GM19468 (cell line): ENCODE measurements around the gene DPT.
"Not testable (repeated sequence)": the region's sequence is repeated elsewhere in the genome, so short reads cannot be mapped to it uniquely, and the experiment has no call there.

ENCODE experiments used
- ATAC-seq: cut with Tn5 transposase; IDR thresholded peaks from one replicate; pipeline ENCODE4 v1.9.1; 2021; ENCODE audit warnings: mild to moderate bottlenecking, moderate library complexity, moderate number of reproducible peaks; ENCODE audit not compliant: unreplicated experiment; ENCODE audit errors: extremely low read depth

DPT gene

DNA sequence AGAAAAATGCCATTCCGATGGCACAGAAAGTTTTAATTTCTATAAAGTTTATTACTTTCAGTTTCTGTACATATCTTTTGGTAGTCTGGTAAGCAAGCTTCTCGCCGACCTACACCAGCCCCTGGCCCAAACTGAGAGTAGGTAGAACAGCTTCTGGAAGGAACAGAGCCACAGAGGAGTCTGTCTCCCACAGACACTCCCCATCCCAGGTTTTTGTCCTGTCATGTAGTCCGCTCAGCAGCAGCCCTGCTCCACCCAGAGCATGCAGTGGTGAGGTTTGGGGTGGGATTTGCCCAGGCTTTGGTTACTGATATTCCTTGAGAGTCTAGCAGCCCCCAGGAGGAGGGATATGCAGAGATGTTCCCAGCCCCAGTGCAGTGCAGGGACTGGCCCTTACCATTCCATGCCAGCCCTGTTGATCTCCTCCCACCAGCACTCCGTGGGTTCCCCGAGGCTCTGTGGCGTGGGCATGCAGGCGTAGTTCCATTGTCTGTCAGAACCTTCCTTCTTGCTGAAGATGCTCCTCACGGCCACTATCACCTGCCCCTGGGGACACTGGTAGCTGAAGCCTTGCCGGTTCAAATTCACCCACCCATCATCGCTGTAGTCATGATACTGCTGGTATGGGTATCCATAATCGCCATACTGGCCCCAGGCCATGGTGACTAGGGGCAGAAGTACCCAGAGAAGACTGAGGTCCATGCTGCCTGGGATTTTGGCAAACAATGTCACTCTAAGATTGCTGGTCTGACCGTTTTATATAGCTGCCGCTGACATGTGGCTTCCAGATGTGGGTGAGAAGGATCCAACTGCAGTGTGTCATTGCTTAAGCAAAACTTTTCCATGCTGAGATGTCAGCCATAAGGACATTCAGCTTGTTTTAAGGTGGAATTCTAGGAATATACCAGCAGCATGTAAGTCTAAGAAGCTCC, at the start of gene DPT:
TSS of gene DPT (minus strand) at position 734 of the 932 bp plus-strand sequence. CDS start at position 702, 32 bp downstream.
- no peak for ATAC-seq

GRCh38 chr1:168775366-168775765, 46.4 kb upstream of the DPT start:
- no peak for ATAC-seq

GRCh38 chr1:168774241-168774640, 45.2 kb upstream of the DPT start:
- ATAC-seq: no peak

- no peak for ATAC-seq
Observed at GRCh38 chr1:168772428-168773060, 43.5 kb upstream of the DPT start.

DNA sequence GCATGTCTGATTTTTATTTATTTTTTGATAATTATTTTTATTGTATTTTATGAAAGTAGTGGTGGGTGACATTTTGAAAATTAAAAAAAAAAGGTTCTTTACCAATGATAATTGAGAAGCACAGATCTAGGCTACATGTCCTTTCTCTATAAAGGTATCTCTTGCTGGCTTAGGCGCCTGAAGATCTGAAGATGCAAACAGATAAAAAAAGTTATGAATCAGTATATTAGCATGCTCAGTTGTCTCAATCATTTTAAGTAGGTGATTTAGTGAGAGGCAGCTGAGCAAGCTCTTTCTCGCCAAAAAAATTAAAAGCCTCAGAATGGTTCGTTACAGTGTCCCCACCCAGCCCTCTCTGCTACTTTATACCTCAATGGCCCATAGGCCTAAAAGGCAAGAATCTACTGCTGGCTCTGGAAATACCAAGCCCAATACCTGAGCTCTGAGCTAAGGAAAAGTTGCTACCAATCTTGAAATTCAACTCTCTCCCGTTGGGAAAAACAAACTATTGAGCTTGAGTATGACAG, 42.2 kb upstream of the DPT start:
- ATAC-seq: no peak

GRCh38 chr1:168769893-168770292, 40.9 kb upstream of the DPT start:
- ATAC-seq: not testable (repeated sequence)

DNA sequence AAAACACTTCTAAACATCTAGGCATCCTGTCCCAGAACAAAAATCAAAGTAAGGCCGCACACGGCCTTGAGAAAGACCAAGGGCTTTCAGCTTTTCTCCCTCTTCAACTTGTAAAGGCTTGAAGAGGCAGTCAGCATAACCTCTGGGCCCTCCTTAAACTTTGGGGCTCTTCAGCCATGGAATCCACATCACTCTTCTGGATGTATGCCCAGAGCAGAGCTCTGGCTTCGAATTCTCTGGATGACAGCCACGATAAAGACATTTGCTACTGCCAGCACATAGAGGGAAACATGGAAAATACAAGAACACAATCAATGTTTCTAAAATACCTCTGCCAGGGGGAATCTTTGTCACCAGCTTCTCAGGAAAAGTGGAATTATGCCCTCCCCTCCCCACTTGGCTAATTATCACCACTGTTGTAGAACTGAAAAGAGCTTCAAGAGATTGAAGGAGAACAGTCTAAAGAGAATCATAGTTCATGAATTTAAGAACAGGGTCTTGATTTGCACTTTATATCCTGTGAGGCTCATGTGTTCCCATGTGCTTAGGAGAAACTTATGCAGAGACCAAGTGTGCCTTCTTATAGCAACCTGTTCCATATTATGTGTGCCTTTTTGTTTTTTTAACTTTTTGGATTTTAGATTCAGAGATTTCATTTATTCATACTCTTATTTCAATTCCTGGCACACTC, 39.0 kb upstream of the DPT start:
- ATAC-seq: no peak

- no peak for ATAC-seq
Observed at GRCh38 chr1:168766568-168766967, 37.6 kb upstream of the DPT start.

DNA sequence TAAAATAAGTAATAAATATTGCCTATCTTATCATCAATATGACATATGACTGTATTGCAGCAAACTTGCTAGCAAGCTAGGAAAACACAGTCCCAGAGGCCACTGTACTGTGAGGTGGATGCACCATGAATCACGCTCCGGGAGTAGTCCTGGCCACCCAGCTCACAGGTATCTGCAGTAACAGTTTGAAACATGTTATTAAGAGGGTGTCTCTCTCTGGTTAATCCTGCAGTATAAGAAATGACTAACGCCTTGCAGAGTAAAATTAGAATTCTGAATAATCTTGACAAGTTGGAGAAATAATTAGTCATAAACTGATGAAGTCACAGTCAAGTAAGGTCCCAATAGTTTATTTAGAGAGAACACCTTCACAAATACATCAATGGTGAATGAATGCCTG, 34.0 kb upstream of the DPT start:
- ATAC-seq: no peak

DNA sequence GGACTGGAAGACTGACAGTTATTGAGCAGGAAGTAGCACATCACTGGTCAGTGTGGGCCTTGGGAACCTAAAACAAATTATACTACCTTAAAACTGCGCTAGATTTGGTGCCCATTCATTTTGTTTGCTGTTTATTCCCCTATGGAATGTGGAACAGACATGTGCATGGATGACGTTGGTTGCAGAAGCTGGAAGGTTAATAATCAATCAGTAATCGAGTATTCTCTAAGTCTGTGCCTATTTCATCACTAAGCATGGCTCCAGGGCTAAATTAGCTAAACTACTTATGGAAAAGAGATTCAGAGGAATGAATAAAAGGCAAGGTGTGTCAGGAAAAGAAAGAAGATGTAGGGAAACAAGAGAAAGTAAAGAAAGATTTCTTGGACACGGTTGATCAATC, 33.5 kb upstream of the DPT start:
- ATAC-seq: no peak

GRCh38 chr1:168760781-168761180, 31.8 kb upstream of the DPT start:
- ATAC-seq: no peak

DNA sequence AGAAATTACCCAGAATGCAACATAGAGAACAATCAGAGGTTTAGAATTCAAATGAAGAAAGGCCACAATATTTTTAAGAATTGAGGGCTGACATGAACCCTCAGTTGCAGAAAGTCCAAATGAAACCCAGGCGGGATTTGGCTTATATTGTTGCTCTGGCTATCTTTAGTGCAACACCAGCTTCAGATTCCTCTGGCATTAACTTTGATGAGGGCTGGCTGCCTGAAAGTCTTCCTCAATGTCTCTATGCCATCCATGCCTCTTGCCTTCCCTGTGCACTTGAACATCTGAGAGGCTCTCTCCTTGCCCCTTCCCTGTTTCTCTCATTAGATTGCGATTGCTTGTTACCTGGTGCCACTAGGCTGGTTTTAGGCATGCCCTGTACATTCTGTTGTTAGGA, 31.2 kb upstream of the DPT start:
- no peak for ATAC-seq

DNA sequence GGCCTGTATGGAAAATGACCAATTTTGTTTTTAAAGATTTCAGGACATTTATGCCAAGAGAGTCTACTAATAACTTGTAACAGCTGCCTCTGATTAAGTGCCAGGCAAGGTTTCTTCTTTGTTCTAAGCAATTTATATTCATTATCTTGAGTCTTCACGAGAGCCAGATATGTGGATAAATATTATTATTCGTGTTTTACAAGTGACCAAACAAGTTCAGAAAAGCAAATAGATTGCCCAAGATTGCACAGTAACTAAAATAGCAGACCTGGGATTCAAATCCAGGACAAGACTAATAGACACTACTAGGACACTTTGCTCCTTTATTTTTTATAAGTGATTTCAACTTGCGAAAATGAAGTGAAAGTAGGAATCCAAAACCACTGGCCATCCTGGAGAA, 30.1 kb upstream of the DPT start:
- no peak for ATAC-seq

DNA sequence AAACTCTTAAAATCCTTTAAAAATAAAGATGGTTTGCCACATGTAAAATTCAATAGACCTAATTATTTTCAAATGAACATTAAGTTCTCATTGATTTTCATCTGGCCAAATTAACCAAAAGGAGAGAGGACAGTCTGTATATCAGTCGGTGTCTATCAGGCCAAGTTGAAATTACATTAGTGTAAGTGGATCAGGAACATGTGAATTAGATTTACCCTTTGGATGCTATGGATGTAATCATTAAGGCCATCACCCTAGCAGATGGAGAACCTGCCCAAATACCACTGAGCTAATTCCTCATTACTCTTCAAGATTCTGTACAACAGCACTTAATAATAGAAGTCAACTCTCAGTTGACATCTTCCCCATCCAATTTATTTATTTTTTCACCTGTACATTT, 29.5 kb upstream of the DPT start:
- ATAC-seq: no peak

DNA sequence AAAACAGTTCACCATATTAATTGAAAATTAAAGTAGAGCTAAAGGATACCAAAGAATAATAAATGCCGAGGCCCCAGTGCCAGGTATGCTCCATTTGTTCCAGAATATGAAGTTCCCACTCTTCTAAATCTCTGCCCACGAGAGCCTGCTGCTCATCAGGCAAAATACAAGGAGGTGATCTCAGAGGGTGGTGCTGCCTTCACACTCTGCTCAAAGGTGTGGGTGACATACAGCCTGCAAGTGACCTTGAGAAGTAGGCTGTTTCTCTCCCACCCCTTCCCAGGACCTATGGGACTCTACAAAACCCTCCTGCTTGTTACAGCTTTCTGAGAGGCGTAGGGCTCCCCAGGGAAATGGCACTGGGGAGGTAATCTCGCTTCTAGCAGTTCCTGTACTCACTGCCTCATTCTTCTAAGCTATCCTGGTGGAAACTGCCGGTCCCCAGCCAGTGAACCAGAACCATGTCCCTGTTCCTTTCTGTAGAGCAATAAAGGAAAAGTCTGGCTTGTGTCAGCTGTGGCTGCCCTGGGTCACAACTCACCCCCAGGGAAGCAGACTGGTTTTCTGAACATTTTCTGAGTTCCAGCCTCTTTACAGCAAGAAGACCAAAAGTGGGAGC, 26.9 kb upstream of the DPT start:
- ATAC-seq: no peak

DNA sequence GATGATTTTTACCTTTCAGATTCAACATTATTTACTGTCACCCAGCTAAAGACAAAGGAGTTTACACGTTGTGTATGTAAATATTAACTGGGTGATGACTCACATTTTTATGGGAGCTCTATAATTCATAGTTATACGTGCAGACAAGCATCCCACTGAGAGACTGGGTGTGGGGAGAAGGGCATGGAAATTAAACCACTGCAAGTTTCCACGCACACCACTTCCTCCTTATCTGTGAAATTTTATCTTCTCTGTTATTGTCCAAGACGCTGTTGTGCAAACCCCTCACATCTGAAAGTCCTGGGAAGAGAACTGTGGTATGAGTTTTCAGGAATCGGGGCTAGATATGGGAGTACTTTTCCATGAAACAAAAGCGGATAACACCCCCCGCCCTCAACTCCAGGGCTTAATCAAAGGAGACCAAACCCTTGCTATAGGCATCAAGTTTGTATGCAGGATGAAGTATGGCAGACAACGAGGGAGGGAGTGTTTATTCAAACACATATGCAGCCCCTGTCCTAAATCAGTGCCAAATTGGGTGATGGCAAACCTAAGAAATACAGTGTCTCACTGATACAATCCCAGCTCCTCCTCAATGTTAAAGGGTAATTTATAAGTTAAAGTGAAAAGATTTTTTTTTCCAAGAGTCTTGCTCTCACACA, 23.3 kb upstream of the DPT start:
- no peak for ATAC-seq

GRCh38 chr1:168751195-168751650, 22.2 kb upstream of the DPT start:
- ATAC-seq: no peak

DNA sequence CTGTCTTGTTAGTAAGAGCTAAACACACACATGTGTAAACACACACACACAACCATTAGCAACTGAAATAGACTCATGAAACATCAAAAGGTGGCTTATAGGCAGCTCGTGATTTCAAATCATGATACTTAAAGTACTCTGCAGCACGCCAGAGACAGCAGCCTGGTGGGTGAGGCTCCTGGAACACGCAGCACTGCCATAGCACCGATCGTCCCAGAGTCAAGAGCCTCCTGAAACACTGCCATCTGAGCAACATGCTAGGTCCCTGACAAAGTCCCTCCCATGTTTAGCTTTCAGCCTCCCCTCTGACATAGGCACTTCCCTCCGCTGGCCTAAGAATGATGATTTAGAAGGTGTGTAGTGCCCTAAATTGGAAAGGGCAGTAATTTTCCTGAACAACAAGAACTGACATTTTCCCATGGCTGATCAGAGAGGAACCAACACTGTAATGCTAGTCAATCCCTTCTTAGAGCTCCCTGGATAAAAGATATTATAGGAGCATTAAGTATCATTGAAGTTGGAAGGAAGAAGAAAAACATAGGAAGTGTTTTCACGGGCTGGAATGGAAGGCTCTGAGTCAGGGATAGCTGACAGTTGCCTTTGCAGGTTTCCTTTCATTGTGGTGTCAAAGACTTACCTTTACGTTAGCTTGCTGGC, 14.1 kb upstream of the DPT start:
- no peak for ATAC-seq

GRCh38 chr1:168742386-168742785, 13.4 kb upstream of the DPT start:
- no peak for ATAC-seq
